RWPE2 (cell line): ENCODE results near the gene MED9.
A peak's percentile ranks its signal among the peaks of the same experiment; 100 is the strongest.

Source experiments
- ATAC-seq: fragments of 200-7000 bp; cut with Tn5 transposase; 3 replicates; pipeline ENCODE4 v1.9.1; 2021; ENCODE audit warnings: low read depth
- DNase-seq: peaks from one replicate; pipeline ENCODE4 v3.0.0-alpha.2; 2020; ENCODE audit warnings: low spot score
- H3K27ac ChIP-seq: fragments of 450-650 bp; 2 replicates; pipeline ENCODE4 v1.5.1; 2017; ENCODE audit warnings: mild to moderate bottlenecking; ENCODE audit not compliant: poor library complexity, severe bottlenecking
- H3K27me3 ChIP-seq: fragments of 250-450 bp; sonication (Bioruptor Pico); 2 replicates; pipeline ENCODE4 v1.5.1; 2021; ENCODE audit warnings: mild to moderate bottlenecking, moderate library complexity; ENCODE audit not compliant: insufficient read depth, poor library complexity, severe bottlenecking
- H3K36me3 ChIP-seq: fragments of 250-450 bp; sonication (Bioruptor Pico); 2 replicates; pipeline ENCODE4 v1.5.1; 2020; ENCODE audit warnings: low read depth, mild to moderate bottlenecking, moderate library complexity
- H3K4me1 ChIP-seq: fragments of 250-450 bp; sonication (Bioruptor Pico); 2 replicates; pipeline ENCODE4 v1.5.1; 2021; ENCODE audit warnings: mild to moderate bottlenecking, moderate library complexity; ENCODE audit not compliant: insufficient read depth, poor library complexity, severe bottlenecking
- H3K4me3 ChIP-seq: fragments of 250-450 bp; sonication (Bioruptor Pico); 2 replicates; pipeline ENCODE4 v1.5.1; 2021; ENCODE audit warnings: mild to moderate bottlenecking, moderate library complexity; ENCODE audit not compliant: severe bottlenecking
- H3K9me3 ChIP-seq: fragments of 250-450 bp; sonication (Bioruptor Pico); 2 replicates; pipeline ENCODE4 v1.5.1; 2021; ENCODE audit warnings: mild to moderate bottlenecking, moderate library complexity; ENCODE audit not compliant: severe bottlenecking
- TF ChIP-seq, protein P1 (sequence below): fragments of 450-650 bp; IDR thresholded peaks from one replicate; pipeline ENCODE4 v1.5.1; 2017; ENCODE audit warnings: mild to moderate bottlenecking, moderate library complexity; ENCODE audit not compliant: poor library complexity, severe bottlenecking

The MED9 gene

DNA sequence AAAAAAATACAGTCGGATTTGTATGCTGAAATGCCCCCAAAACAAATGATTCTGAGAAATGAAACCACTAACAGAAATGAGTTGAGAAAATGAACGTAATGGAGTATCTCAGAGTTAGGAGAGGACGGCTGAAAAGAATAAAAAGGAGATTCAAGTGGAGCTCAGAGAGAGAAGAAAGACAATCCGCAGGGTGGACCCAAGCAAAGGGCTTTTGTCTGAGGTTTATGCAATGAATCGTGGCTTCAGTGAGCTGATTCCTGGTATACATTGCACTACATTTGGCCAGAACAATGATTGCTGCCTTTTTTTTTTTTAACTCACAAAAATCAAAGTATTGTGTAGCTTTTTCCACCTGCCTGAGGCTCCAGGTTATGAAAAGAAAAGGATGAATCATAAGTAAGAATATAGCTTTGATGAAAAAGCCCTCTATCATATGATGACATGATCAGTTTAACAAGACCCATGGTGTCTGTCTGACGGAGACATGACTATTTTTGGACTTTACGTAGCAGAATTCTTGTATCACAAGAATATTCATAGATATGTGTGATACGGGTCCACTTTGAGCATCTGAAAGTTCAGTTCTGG, 4.4 kb upstream of the MED9 start:
- no peak for DNase-seq
- Histone ChIP-seq H3K27ac (no peak overlapping the region), H3K27me3 (no peaks in the 10 kb centered on the region), H3K36me3 (no peaks in the 10 kb centered on the region), H3K4me3 (no peak overlapping the region), H3K4me1 (no peaks in the 10 kb centered on the region), H3K9me3 (no peaks in the 10 kb centered on the region)
- TF ChIP-seq, protein P1, sequence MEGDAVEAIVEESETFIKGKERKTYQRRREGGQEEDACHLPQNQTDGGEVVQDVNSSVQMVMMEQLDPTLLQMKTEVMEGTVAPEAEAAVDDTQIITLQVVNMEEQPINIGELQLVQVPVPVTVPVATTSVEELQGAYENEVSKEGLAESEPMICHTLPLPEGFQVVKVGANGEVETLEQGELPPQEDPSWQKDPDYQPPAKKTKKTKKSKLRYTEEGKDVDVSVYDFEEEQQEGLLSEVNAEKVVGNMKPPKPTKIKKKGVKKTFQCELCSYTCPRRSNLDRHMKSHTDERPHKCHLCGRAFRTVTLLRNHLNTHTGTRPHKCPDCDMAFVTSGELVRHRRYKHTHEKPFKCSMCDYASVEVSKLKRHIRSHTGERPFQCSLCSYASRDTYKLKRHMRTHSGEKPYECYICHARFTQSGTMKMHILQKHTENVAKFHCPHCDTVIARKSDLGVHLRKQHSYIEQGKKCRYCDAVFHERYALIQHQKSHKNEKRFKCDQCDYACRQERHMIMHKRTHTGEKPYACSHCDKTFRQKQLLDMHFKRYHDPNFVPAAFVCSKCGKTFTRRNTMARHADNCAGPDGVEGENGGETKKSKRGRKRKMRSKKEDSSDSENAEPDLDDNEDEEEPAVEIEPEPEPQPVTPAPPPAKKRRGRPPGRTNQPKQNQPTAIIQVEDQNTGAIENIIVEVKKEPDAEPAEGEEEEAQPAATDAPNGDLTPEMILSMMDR, result no peak
- ATAC-seq, result no peak

- ATAC-seq (no peak), DNase-seq (no peak)
- Histone ChIP-seq H3K9me3 (no peaks in the 10 kb centered on the region), H3K4me1 (peaks cover 6% of the 10 kb centered on the region), H3K27ac (no peak overlapping the region), H3K4me3 (no peak overlapping the region), H3K36me3 (peaks cover 6% of the 10 kb centered on the region), H3K27me3 (no peaks in the 10 kb centered on the region)
- TF ChIP-seq, protein P1, result no peak
Measured at GRCh38 chr17:17474341-17474740, 2.5 kb upstream of the MED9 start.

- peaks cover 22% of the 10 kb centered on the region for H3K36me3 ChIP-seq
- no peak for ATAC-seq
- H3K9me3 ChIP-seq, result no peaks in the 10 kb centered on the region
- peaks cover 6% of the 10 kb centered on the region for H3K4me1 ChIP-seq
- H3K27ac ChIP-seq, result no peak overlapping the region
- no peaks in the 10 kb centered on the region for H3K27me3 ChIP-seq
- DNase-seq, result no peak
- TF ChIP-seq, protein P1, result no peak
- H3K4me3 ChIP-seq, result no peak overlapping the region
Measured at GRCh38 chr17:17479209-17479608, 2.4 kb downstream of the MED9 start.

GRCh38 chr17:17480593-17481148, 3.9 kb downstream of the MED9 start:
- no peak for DNase-seq
- Histone ChIP-seq H3K27me3 (no peaks in the 10 kb centered on the region), H3K4me1 (peaks cover 6% of the 10 kb centered on the region), H3K4me3 (no peak overlapping the region), H3K36me3 (peaks cover 34% of the 10 kb centered on the region), H3K27ac (no peak overlapping the region), H3K9me3 (no peaks in the 10 kb centered on the region)
- TF ChIP-seq, protein P1, result no peak
- ATAC-seq, result peak; percentile 40

- no peaks in the 10 kb centered on the region for H3K27me3 ChIP-seq
- no peaks in the 10 kb centered on the region for H3K9me3 ChIP-seq
- peaks cover 34% of the 10 kb centered on the region for H3K36me3 ChIP-seq
- ATAC-seq (no peak), DNase-seq (no peak)
- no peak overlapping the region for H3K27ac ChIP-seq
- no peak overlapping the region for H3K4me3 ChIP-seq
- peaks cover 6% of the 10 kb centered on the region for H3K4me1 ChIP-seq
- TF ChIP-seq, protein P1, result no peak
Measured at GRCh38 chr17:17481860-17482259, 5.1 kb downstream of the MED9 start.
